SK-N-SH treated with all-trans-retinoic acid at 6 μM for 48 hours (cell line): Measurements from ENCODE around the gene TRIM44.

Source experiments
- ARNTL ChIP-seq: fragments of 450-650 bp; formaldehyde crosslinking; IDR thresholded peaks from 2 replicates; pipeline ENCODE4 v1.5.0; 2020; ENCODE audit warnings: low read depth, mild to moderate bottlenecking, moderate library complexity, borderline replicate concordance
- TCF4 ChIP-seq: fragments of 250-450 bp; sonication (Bioruptor Pico); IDR thresholded peaks from 2 replicates; pipeline ENCODE4 v1.8.0; 2021; ENCODE audit warnings: mild to moderate bottlenecking, moderate library complexity, borderline replicate concordance
- ZC3H10 ChIP-seq: fragments of 250-450 bp; sonication (Bioruptor Pico); IDR thresholded peaks from 2 replicates; pipeline ENCODE4 v1.5.1; 2021; ENCODE audit warnings: mild to moderate bottlenecking, moderate library complexity
- ZFP3 ChIP-seq: fragments of 250-450 bp; sonication (Bioruptor Pico); IDR thresholded peaks from 2 replicates; pipeline ENCODE4 v1.5.0; 2020; ENCODE audit warnings: mild to moderate bottlenecking, moderate library complexity
- ZFP30 ChIP-seq: fragments of 450-650 bp; formaldehyde crosslinking; IDR thresholded peaks from 2 replicates; pipeline ENCODE4 v1.5.0; 2022; ENCODE audit warnings: mild to moderate bottlenecking, moderate library complexity
- TF ChIP-seq, protein P1 (sequence below): fragments of 250-450 bp; sonication (Bioruptor Pico); IDR thresholded peaks from 2 replicates; pipeline ENCODE4 v1.8.0; 2021; ENCODE audit warnings: low read depth, mild to moderate bottlenecking, moderate library complexity, borderline replicate concordance

DNA sequence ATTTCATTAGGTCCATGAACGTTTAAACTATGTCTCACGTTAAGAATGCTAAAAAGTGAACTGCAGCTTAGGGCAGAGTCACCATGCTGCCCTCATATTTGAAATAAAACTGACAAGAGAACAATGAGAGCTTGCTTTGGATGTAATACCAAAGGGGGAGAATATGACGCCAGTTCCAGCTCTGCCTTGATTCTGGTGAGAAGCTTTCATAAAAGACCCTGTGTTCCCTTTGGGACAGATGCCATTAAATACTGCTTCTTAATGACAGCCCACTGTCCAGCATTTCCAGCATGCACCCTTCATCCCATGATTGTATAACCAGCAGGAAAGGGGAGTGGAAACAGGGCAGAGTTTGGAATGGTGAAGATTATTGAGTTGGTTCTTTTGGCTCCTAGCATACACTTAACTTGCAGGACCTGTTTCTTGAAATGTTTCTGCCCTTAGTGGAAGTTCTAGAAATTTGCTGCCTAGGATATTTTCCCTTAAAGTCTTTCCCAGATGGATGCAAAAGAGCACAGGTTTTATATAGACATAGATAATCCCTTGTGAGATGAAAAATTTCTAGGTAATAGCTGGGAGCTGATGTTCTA is 142.0 kb downstream of the TRIM44 start:
- TF ChIP-seq TCF4: no peak
- TF ChIP-seq ARNTL (CRISPR knock-in tag): no peak
- TF ChIP-seq, protein P1, sequence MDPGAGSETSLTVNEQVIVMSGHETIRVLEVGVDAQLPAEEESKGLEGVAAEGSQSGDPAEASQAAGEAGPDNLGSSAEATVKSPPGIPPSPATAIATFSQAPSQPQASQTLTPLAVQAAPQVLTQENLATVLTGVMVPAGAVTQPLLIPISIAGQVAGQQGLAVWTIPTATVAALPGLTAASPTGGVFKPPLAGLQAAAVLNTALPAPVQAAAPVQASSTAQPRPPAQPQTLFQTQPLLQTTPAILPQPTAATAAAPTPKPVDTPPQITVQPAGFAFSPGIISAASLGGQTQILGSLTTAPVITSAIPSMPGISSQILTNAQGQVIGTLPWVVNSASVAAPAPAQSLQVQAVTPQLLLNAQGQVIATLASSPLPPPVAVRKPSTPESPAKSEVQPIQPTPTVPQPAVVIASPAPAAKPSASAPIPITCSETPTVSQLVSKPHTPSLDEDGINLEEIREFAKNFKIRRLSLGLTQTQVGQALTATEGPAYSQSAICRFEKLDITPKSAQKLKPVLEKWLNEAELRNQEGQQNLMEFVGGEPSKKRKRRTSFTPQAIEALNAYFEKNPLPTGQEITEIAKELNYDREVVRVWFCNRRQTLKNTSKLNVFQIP (CRISPR knock-in tag): no peak
- no peak for TF ChIP-seq ZFP3
- no peak for TF ChIP-seq ZC3H10 (CRISPR knock-in tag)
- no peak for TF ChIP-seq ZFP30 (CRISPR knock-in tag)
